Esophagus muscularis mucosa (tissue), 4 donors: ENCODE measurements around the gene CD6. TPM values are rescaled to one million over a fixed set of nuclear protein-coding genes. Genes with fewer than 3 reads are reported as not detected.
A peak's percentile ranks its signal among the peaks of the same experiment; 100 is the strongest.

Experiments used
- DNase-seq: peaks from one replicate; pipeline ENCODE4 v3.0.0-alpha.2; 2017; ENCODE audit errors: extremely low spot score
- H3K27ac ChIP-seq, 4 donors: fragments of 200-600 bp; sonication (generic); replicated peaks in 1 of 4; 1 replicate in 3 of 4; 2 replicates in 1 of 4; pipeline ENCODE4 v1.5.1; 2016 to 2019; ENCODE audit warnings: mild to moderate bottlenecking in 1 of 4
- H3K27me3 ChIP-seq, 4 donors: fragments of 200-600 bp; sonication (generic); one replicate each; pipeline versions ENCODE4 v1.5.1 to v1.6.0; 2016 to 2019
- H3K36me3 ChIP-seq, 4 donors: fragments of 200-600 bp; sonication (generic); one replicate each; pipeline ENCODE4 v1.5.1; 2016 to 2019
- H3K4me1 ChIP-seq, 4 donors: fragments of 200-600 bp; sonication (generic); one replicate each; pipeline ENCODE4 v1.5.1; 2016 to 2019
- H3K4me3 ChIP-seq, 4 donors: fragments of 200-600 bp; sonication (generic); 1 replicate in 2 of 4; 2 replicates in 2 of 4; pipeline ENCODE4 v1.5.1; 2016 to 2019; ENCODE audit warnings: mild to moderate bottlenecking in 4 of 4, moderate library complexity in 1 of 4
- H3K9me3 ChIP-seq, 4 donors: fragments of 200-600 bp; sonication (generic); 1 replicate in 3 of 4; 2 replicates in 1 of 4; pipeline ENCODE4 v1.5.1; 2016 to 2019
- EP300 ChIP-seq: sonication (generic); formaldehyde crosslinking; IDR thresholded peaks from one replicate; pipeline ENCODE4 v1.6.1; 2017; ENCODE audit warnings: antibody characterized with exemption
- POLR2A ChIP-seq: fragments of 450-650 bp; IDR thresholded peaks from one replicate; pipeline ENCODE4 v1.6.1; 2017; ENCODE audit warnings: antibody characterized with exemption, moderate library complexity, mild to moderate bottlenecking, low read depth
- POLR2AphosphoS5 ChIP-seq, 2 donors: sonication (generic); formaldehyde crosslinking; IDR thresholded peaks; one replicate each; pipeline ENCODE4 v1.6.1; 2017; ENCODE audit warnings: antibody characterized with exemption in 2 of 2
- WGBS: methylation state at CpG from one replicate; pipeline ENCODE4 v1.1.5; 2018; 5-methylcytosine and 5-hydroxymethylcytosine counted together
- intact Hi-C: fragments of 100-400 bp; cut with DNase I; formaldehyde crosslinking; loops from one replicate; pipeline ENCODE4 v1.15.1; 2023
- total RNA-seq, 4 donors: library from RNA; depleted of rRNA; stranded (reverse); fragments of >200 nt; gene quantifications; one replicate each; pipeline versions ENCODE4 v1.1.0 to v1.2.1, GENCODE V29; 2016
- TF ChIP-seq, protein P1 (sequence below), 3 experiments: fragments of 200-600 bp in 2 of 3; fragments of 450-650 bp in 1 of 3; sonication (generic) in 2 of 3; IDR thresholded peaks; one replicate each; pipeline ENCODE4 v1.5.1; 2017 to 2019; ENCODE audit warnings: antibody characterized with exemption in 3 of 3, mild to moderate bottlenecking in 2 of 3, moderate library complexity in 1 of 3

CD6 gene
- total RNA-seq, 4 donors from 2014 or later = 0.32 to 2.2 (median 1.3) TPM; not detected in 1

DNA sequence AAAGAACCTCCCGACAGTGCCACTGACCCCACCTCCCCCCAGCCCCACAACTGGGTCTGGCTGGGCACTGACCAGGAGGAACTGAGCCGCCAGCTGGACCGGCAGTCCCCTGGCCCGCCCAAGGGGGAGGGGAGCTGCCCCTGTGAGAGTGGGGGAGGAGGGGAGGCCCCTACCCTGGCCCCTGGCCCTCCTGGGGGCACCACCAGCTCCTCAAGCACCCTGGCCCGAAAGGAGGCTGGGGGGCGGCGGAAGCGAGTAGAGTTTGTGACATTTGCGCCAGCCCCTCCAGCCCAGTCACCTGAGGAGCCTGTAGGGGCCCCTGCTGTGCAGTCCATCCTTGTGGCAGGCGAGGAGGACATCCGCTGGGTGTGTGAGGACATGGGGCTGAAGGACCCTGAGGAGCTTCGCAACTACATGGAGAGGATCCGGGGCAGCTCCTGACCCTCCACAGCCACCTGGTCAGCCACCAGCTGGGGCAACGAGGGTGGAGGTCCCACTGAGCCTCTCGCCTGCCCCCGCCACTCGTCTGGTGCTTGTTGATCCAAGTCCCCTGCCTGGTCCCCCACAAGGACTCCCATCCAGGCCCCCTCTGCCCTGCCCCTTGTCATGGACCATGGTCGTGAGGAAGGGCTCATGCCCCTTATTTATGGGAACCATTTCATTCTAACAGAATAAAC lies 34.9 kb upstream of the CD6 start:
- Histone ChIP-seq H3K4me3 (no peak overlapping the region), H3K27ac (peak overlapping the region; percentile 20 to 62 (median 27)), H3K27me3 (no peaks in the 10 kb centered on the region), H3K9me3 (no peaks in the 10 kb centered on the region), H3K36me3 (peaks cover 0 to 48% (median 42%) of the 10 kb centered on the region in 4 donors), H3K4me1 (peaks cover 7 to 13% (median 10%) of the 10 kb centered on the region in 4 donors)
- 88% methylated on average over 3 of the region's 18 CpGs for WGBS
- TF ChIP-seq EP300 (no peak), POLR2AphosphoS5 (IDR thresholded peaks at IDR 0.05) (no peak), POLR2A (no peak)
- TF ChIP-seq, protein P1, sequence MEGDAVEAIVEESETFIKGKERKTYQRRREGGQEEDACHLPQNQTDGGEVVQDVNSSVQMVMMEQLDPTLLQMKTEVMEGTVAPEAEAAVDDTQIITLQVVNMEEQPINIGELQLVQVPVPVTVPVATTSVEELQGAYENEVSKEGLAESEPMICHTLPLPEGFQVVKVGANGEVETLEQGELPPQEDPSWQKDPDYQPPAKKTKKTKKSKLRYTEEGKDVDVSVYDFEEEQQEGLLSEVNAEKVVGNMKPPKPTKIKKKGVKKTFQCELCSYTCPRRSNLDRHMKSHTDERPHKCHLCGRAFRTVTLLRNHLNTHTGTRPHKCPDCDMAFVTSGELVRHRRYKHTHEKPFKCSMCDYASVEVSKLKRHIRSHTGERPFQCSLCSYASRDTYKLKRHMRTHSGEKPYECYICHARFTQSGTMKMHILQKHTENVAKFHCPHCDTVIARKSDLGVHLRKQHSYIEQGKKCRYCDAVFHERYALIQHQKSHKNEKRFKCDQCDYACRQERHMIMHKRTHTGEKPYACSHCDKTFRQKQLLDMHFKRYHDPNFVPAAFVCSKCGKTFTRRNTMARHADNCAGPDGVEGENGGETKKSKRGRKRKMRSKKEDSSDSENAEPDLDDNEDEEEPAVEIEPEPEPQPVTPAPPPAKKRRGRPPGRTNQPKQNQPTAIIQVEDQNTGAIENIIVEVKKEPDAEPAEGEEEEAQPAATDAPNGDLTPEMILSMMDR (IDR thresholded peaks at IDR 0.05) = no peak
- intact Hi-C loops = no loop called here
- DNase-seq = no peak

DNA sequence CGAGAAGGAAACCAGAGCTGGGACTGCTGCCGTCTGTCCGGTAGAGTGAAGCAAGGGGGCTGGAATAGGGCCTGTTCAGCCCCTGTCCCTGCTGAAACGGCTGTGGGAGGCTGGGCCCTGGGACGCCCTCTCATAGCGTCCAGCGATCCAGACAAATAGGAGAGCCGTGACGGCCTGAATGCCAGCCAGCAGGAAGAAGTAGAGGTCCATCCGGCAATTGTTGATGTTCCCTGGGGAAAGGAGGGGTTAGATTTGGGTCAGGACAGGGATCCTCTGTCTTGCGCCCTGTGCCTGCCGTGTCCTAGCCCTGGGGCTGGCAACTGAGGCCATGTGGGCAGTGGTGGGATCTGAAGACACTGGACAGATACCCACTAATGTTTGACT lies 34.3 kb upstream of the CD6 start:
- 75% methylated on average over 11 of the region's 12 CpGs for WGBS
- no peak overlapping the region for H3K4me3 ChIP-seq
- intact Hi-C loops = no loop called here
- TF ChIP-seq, protein P1 (IDR thresholded peaks at IDR 0.05) = no peak
- TF ChIP-seq EP300 (no peak), POLR2A (no peak), POLR2AphosphoS5 (IDR thresholded peaks at IDR 0.05) (no peak)
- no peak for DNase-seq
- H3K4me1 ChIP-seq = peaks cover 9 to 13% (median 11%) of the 10 kb centered on the region in 4 donors
- peak overlapping the region; percentile 20 to 62 (median 27) for H3K27ac ChIP-seq
- H3K36me3 ChIP-seq = peaks cover 3 to 53% (median 45%) of the 10 kb centered on the region in 4 donors
- no peaks in the 10 kb centered on the region for H3K27me3 ChIP-seq
- H3K9me3 ChIP-seq = no peaks in the 10 kb centered on the region

DNA sequence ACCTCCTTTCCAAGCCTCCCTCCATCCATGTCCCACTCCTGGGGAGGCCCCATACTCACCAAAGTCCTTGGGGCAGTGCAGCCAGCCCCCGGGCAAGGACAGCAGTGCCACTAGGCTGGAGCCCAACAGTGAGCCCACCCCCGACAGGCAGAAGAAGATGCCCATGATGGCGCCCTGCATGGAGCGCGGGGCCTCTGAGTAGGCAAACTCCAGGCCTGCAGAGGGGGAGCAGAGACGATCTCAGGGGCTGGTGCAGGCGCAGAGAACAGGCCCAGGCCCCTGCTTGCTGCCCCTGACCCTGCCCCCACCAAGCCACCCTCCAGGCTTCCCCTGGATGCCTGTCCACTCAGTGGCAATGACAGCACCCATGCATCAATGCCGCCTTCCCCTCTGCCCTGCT lies 33.7 kb upstream of the CD6 start:
- 94% methylated on average over 3 of the region's 8 CpGs for whole genome bisulfite sequencing
- TF ChIP-seq POLR2A = no peak
- TF ChIP-seq, protein P1 (IDR thresholded peaks at IDR 0.05) = no peak
- TF ChIP-seq EP300 = no peak
- TF ChIP-seq POLR2AphosphoS5 (IDR thresholded peaks at IDR 0.05) = no peak

DNA sequence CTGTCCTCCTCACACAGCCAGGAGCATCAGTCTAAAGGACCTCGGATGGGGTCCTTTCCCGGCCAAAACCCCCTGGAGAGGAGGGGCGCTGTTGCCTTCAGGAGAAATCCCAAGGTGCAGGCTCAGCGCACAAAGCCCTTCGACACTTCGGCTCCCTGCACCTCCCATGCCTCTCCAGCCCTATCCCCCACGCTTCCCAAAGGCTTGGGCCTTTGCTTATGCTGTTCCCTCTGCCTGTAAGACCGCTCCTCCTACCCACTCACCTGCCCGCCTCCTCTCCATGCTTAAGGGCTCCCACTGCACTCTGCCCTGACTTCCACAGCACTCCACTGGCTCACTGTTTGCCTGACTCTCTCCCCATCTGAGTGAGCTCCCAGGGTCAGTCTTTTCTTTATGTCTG lies 33.0 kb upstream of the CD6 start:
- no peak for TF ChIP-seq EP300
- TF ChIP-seq POLR2A = no peak
- no peak for TF ChIP-seq POLR2AphosphoS5 (IDR thresholded peaks at IDR 0.05)
- TF ChIP-seq, protein P1 (IDR thresholded peaks at IDR 0.05) = no peak
- peaks cover 5 to 67% (median 57%) of the 10 kb centered on the region in 4 donors for H3K36me3 ChIP-seq
- WGBS = 83% methylated on average over 9 of the region's 9 CpGs
- no peaks in the 10 kb centered on the region for H3K27me3 ChIP-seq
- H3K4me3 ChIP-seq = no peak overlapping the region
- peaks cover 11 to 14% (median 13%) of the 10 kb centered on the region in 4 donors for H3K4me1 ChIP-seq
- H3K9me3 ChIP-seq = no peaks in the 10 kb centered on the region
- H3K27ac ChIP-seq = no peak overlapping the region
- intact Hi-C loops = no loop called here
- DNase-seq = no peak

More for the DNA sequence above, 33.7 kb upstream of the CD6 start:
- Histone ChIP-seq H3K27me3 (no peaks in the 10 kb centered on the region), H3K4me3 (no peak overlapping the region), H3K9me3 (no peaks in the 10 kb centered on the region), H3K4me1 (peaks cover 9 to 13% (median 12%) of the 10 kb centered on the region in 4 donors), H3K27ac (peak overlapping the region in 1 of 4 donors; percentile 13), H3K36me3 (peaks cover 5 to 60% (median 50%) of the 10 kb centered on the region in 4 donors)
- intact Hi-C loops = no loop called here
- DNase-seq = no peak
